Neural progenitor cell (in vitro differentiated cells): ENCODE measurements around the gene SLC25A31. TPM values are rescaled to one million over a fixed set of nuclear protein-coding genes. Genes with fewer than 3 reads are reported as not detected.

ENCODE experiments used
- DNase-seq: peaks from one replicate; pipeline ENCODE4 v3.0.0-alpha.2; 2016; ENCODE audit warnings: low spot score
- H2AFZ ChIP-seq: fragments of 200-600 bp; sonication (generic); replicated peaks from 2 replicates; pipeline ENCODE4 v1.6.1; 2016; ENCODE audit warnings: antibody characterized with exemption
- H3F3A ChIP-seq: fragments of 200-600 bp; sonication (generic); 2 replicates; pipeline ENCODE4 v1.6.1; 2016; ENCODE audit warnings: antibody characterized with exemption, low read depth
- H3K27ac ChIP-seq: fragments of 200-600 bp; sonication (generic); 2 replicates; pipeline ENCODE4 v1.5.1; 2016; ENCODE audit warnings: mild to moderate bottlenecking
- H3K27me3 ChIP-seq: fragments of 200-600 bp; sonication (generic); 2 replicates; pipeline ENCODE4 v1.6.1; 2016; ENCODE audit warnings: mild to moderate bottlenecking, moderate library complexity
- H3K36me3 ChIP-seq: fragments of 200-600 bp; sonication (generic); 2 replicates; pipeline ENCODE4 v1.5.1; 2016
- H3K4me1 ChIP-seq: fragments of 200-600 bp; sonication (generic); 2 replicates; pipeline ENCODE4 v1.6.1; 2016; ENCODE audit warnings: mixed run types
- H3K4me2 ChIP-seq: fragments of 200-600 bp; sonication (generic); 2 replicates; pipeline ENCODE4 v1.6.1; 2016
- H3K4me3 ChIP-seq: fragments of 200-600 bp; sonication (generic); 2 replicates; pipeline ENCODE4 v1.5.1; 2016
- H3K79me2 ChIP-seq: fragments of 200-600 bp; sonication (generic); 2 replicates; pipeline ENCODE4 v1.6.1; 2016; ENCODE audit warnings: low read depth
- H3K9ac ChIP-seq: fragments of 200-600 bp; sonication (generic); 2 replicates; pipeline ENCODE4 v1.6.1; 2016
- H3K9me3 ChIP-seq: fragments of 200-600 bp; sonication (generic); 2 replicates; pipeline ENCODE4 v1.5.1; 2016; ENCODE audit warnings: low read depth
- H4K20me1 ChIP-seq: fragments of 200-600 bp; sonication (generic); 2 replicates; pipeline ENCODE4 v1.6.1; 2016; ENCODE audit warnings: low read depth
- H3K27ac Mint-ChIP-seq: 3 replicates; pipeline ENCODE4 v1.8.0; 2021; ENCODE audit warnings: mixed read lengths
- H3K27me3 Mint-ChIP-seq: 2 replicates; pipeline ENCODE4 v1.8.0; 2022; ENCODE audit warnings: low read depth, mild to moderate bottlenecking, inconsistent platforms, moderate library complexity, mixed read lengths; ENCODE audit not compliant: insufficient read depth
- H3K36me3 Mint-ChIP-seq: 3 replicates; pipeline ENCODE4 v1.8.0; 2021; ENCODE audit warnings: mixed read lengths
- H3K4me1 Mint-ChIP-seq: 3 replicates; pipeline ENCODE4 v1.8.0; 2021; ENCODE audit warnings: mixed read lengths
- H3K4me3 Mint-ChIP-seq: 3 replicates; pipeline ENCODE4 v1.8.0; 2021; ENCODE audit warnings: mild to moderate bottlenecking, moderate library complexity, mixed read lengths
- H3K9me3 Mint-ChIP-seq: 3 replicates; pipeline ENCODE4 v1.8.0; 2020; ENCODE audit warnings: mixed read lengths
- CTCF ChIP-seq: fragments of 200-600 bp; sonication (generic); IDR thresholded peaks from 2 replicates; pipeline ENCODE4 v1.5.1; 2017; ENCODE audit warnings: antibody characterized with exemption, mild to moderate bottlenecking
- EZH2 ChIP-seq: fragments of 200-600 bp; sonication (generic); IDR thresholded peaks from 2 replicates; pipeline ENCODE4 v1.6.1; 2017; ENCODE audit warnings: antibody characterized with exemption, mild to moderate bottlenecking, moderate library complexity
- EZH2phosphoT487 ChIP-seq: fragments of 200-600 bp; sonication (generic); IDR thresholded peaks from 2 replicates; pipeline ENCODE4 v1.6.1; 2017; ENCODE audit warnings: antibody characterized with exemption
- total RNA-seq: library from RNA; depleted of rRNA; stranded (reverse); fragments of >200 nt; gene quantifications from 2 replicates; pipeline ENCODE4 v1.2.3, GENCODE V29; 2015; ENCODE audit warnings: low replicate concordance

SLC25A31 gene
- total RNA-seq, 1 donor from 2014 or later = 0.21 TPM

GRCh38 chr4:127756906-127757305 is 26.7 kb downstream of the SLC25A31 start:
- no peak for TF ChIP-seq EZH2phosphoT487
- no peak for TF ChIP-seq EZH2
- TF ChIP-seq CTCF = no peak
- Mint-ChIP-seq H3K4me1 (no peaks in the 10 kb centered on the region), H3K9me3 (peaks cover 10% of the 10 kb centered on the region), H3K4me3 (no peak overlapping the region), H3K27me3 (peaks cover 4% of the 10 kb centered on the region), H3K27ac (no peak overlapping the region), H3K36me3 (no peaks in the 10 kb centered on the region)
- no peaks in the 10 kb centered on the region for H3K27me3 ChIP-seq
- H3K9me3 ChIP-seq = peaks cover 3% of the 10 kb centered on the region
- no peaks in the 10 kb centered on the region for H3K4me1 ChIP-seq
- no peak overlapping the region for H3K9ac ChIP-seq
- H3K79me2 ChIP-seq = no peaks in the 10 kb centered on the region
- H2AFZ ChIP-seq = no peak overlapping the region
- H3K4me2 ChIP-seq = no peak overlapping the region
- H3K36me3 ChIP-seq = no peaks in the 10 kb centered on the region
- no peak overlapping the region for H3K4me3 ChIP-seq
- H3K27ac ChIP-seq = no peak overlapping the region
- H4K20me1 ChIP-seq = no peaks in the 10 kb centered on the region
- no peaks in the 10 kb centered on the region for H3F3A ChIP-seq
- DNase-seq = no peak

GRCh38 chr4:127759228-127759820 is 29.1 kb downstream of the SLC25A31 start:
- H3K4me1 Mint-ChIP-seq = no peaks in the 10 kb centered on the region
- Histone ChIP-seq H3K36me3 (no peaks in the 10 kb centered on the region), H3K4me3 (no peak overlapping the region), H3F3A (no peaks in the 10 kb centered on the region), H4K20me1 (no peaks in the 10 kb centered on the region), H2AFZ (no peak overlapping the region), H3K9me3 (peaks cover 3% of the 10 kb centered on the region), H3K27me3 (no peaks in the 10 kb centered on the region), H3K27ac (no peak overlapping the region), H3K4me1 (no peaks in the 10 kb centered on the region), H3K9ac (no peak overlapping the region), H3K79me2 (no peaks in the 10 kb centered on the region), H3K4me2 (no peak overlapping the region)
- no peak overlapping the region for H3K27ac Mint-ChIP-seq
- DNase-seq = no peak
- H3K4me3 Mint-ChIP-seq = no peak overlapping the region
- peaks cover 3% of the 10 kb centered on the region for H3K27me3 Mint-ChIP-seq
- H3K9me3 Mint-ChIP-seq = peaks cover 10% of the 10 kb centered on the region
- no peaks in the 10 kb centered on the region for H3K36me3 Mint-ChIP-seq
- no peak for TF ChIP-seq CTCF
- TF ChIP-seq EZH2 = no peak
- TF ChIP-seq EZH2phosphoT487 = no peak

GRCh38 chr4:127759893-127760292 is 29.7 kb downstream of the SLC25A31 start:
- Histone ChIP-seq H3K27me3 (no peaks in the 10 kb centered on the region), H2AFZ (no peak overlapping the region), H3K4me1 (no peaks in the 10 kb centered on the region), H3K9me3 (peaks cover 3% of the 10 kb centered on the region), H3F3A (no peaks in the 10 kb centered on the region), H3K4me3 (no peak overlapping the region), H3K79me2 (no peaks in the 10 kb centered on the region), H3K9ac (no peak overlapping the region), H3K4me2 (no peak overlapping the region), H4K20me1 (no peaks in the 10 kb centered on the region), H3K27ac (no peak overlapping the region), H3K36me3 (no peaks in the 10 kb centered on the region)
- Mint-ChIP-seq H3K36me3 (no peaks in the 10 kb centered on the region), H3K27me3 (peaks cover 3% of the 10 kb centered on the region), H3K9me3 (peaks cover 10% of the 10 kb centered on the region), H3K4me1 (no peaks in the 10 kb centered on the region), H3K27ac (no peak overlapping the region), H3K4me3 (no peak overlapping the region)
- no peak for DNase-seq
- TF ChIP-seq EZH2 (no peak), CTCF (no peak), EZH2phosphoT487 (no peak)
